M059J (cell line): Measurements from ENCODE around the gene PLEKHA4. TPM values are rescaled to one million over a fixed set of nuclear protein-coding genes. Genes with fewer than 3 reads are reported as not detected.
"Not testable (repeated sequence)": the region's sequence is repeated elsewhere in the genome, so short reads cannot be mapped to it uniquely, and the experiment has no call there.

ENCODE experiments used
- DNase-seq: peaks from one replicate; pipeline ENCODE4 v3.0.0-alpha.2; 2012; ENCODE audit warnings: low read depth
- total RNA-seq: library from RNA; depleted of rRNA; stranded (reverse); fragments of >200 nt; shearing (Covaris generic); gene quantifications from 2 replicates; pipeline ENCODE4 v1.2.3, GENCODE V29; 2014

Gene PLEKHA4
- total RNA-seq, 1 experiment from 2014 or later = 5.0 TPM

GRCh38 chr19:48889496-48889895 lies 21.1 kb upstream of the PLEKHA4 start:
- not testable (repeated sequence) for DNase-seq

- no peak for DNase-seq
These were observed 19.6 kb upstream of the PLEKHA4 start for GRCh38 chr19:48887861-48888612.

- DNase-seq = no peak
These were observed 15.3 kb upstream of the PLEKHA4 start for GRCh38 chr19:48883726-48884125.

- DNase-seq = no peak
These were observed 13.6 kb upstream of the PLEKHA4 start for GRCh38 chr19:48881741-48882657.

GRCh38 chr19:48879696-48880095 lies 11.3 kb upstream of the PLEKHA4 start:
- DNase-seq = not testable (repeated sequence)

GRCh38 chr19:48879025-48879637 lies 10.7 kb upstream of the PLEKHA4 start:
- no peak for DNase-seq

GRCh38 chr19:48878196-48879024 lies 10.0 kb upstream of the PLEKHA4 start:
- peak; percentile 39 for DNase-seq

GRCh38 chr19:48877855-48878195 lies 9.4 kb upstream of the PLEKHA4 start:
- DNase-seq = no peak

- DNase-seq = peak; percentile 55
These were observed 7.9 kb upstream of the PLEKHA4 start for GRCh38 chr19:48876043-48876981.

- DNase-seq = peak; percentile 81
These were observed 6.1 kb upstream of the PLEKHA4 start for GRCh38 chr19:48874303-48875135.

GRCh38 chr19:48873476-48874302 lies 5.3 kb upstream of the PLEKHA4 start:
- no peak for DNase-seq

- peak; percentile 97 for DNase-seq
These were observed 4.6 kb upstream of the PLEKHA4 start for GRCh38 chr19:48872884-48873475.

- peak; percentile 96 for DNase-seq
These were observed 3.9 kb upstream of the PLEKHA4 start, which contains the start of gene PPP1R15A for GRCh38 chr19:48872182-48872883. Gene PPP1R15A (plus strand): TSS chr19:48872421. CDS start chr19:48873234, 813 bp downstream.

- DNase-seq = not testable (repeated sequence)
These were observed 3.2 kb upstream of the PLEKHA4 start for GRCh38 chr19:48871471-48872181.

GRCh38 chr19:48870048-48870447 lies 1.6 kb upstream of the PLEKHA4 start:
- no peak for DNase-seq

- DNase-seq = no peak
These were observed 687 bp downstream of the PLEKHA4 start for GRCh38 chr19:48867746-48868113.
